Transverse colon (tissue), 4 donors: ENCODE measurements around the gene KCNG4. TPM values are rescaled to one million over a fixed set of nuclear protein-coding genes. Genes with fewer than 3 reads are reported as not detected.

ENCODE experiments used
- DNase-seq: peaks from one replicate; pipeline ENCODE4 v3.0.0-alpha.2; 2019
- H3K27ac ChIP-seq, 4 donors: fragments of 200-600 bp; sonication (generic); 2 replicates each; pipeline ENCODE4 v1.5.1; 2016 to 2018; ENCODE audit warnings: inconsistent platforms in 4 of 4
- H3K27me3 ChIP-seq: fragments of 200-600 bp; sonication (generic); 2 replicates; pipeline ENCODE4 v1.5.1; 2017; ENCODE audit warnings: inconsistent platforms
- H3K36me3 ChIP-seq, 4 donors: fragments of 200-600 bp; sonication (generic); 2 replicates each; pipeline ENCODE4 v1.5.1; 2017 to 2019; ENCODE audit warnings: inconsistent platforms in 4 of 4
- H3K4me1 ChIP-seq, 4 donors: fragments of 200-600 bp; sonication (generic); 2 replicates each; pipeline ENCODE4 v1.5.1; 2017 to 2020; ENCODE audit warnings: inconsistent platforms in 4 of 4
- H3K4me3 ChIP-seq, 4 donors: fragments of 200-600 bp; sonication (generic); 1 replicate in 1 of 4; 2 replicates in 3 of 4; pipeline versions ENCODE4 v1.5.1 to v1.6.1; 2017 to 2019; ENCODE audit warnings: inconsistent platforms in 4 of 4
- H3K9me3 ChIP-seq, 2 donors: fragments of 200-600 bp; sonication (generic); 2 replicates each; pipeline ENCODE4 v1.5.1; 2017 to 2019; ENCODE audit warnings: inconsistent platforms in 2 of 2
- EP300 ChIP-seq: sonication (generic); formaldehyde crosslinking; IDR thresholded peaks from one replicate; pipeline ENCODE4 v1.6.1; 2017; ENCODE audit warnings: antibody characterized with exemption, low read depth
- POLR2A ChIP-seq: fragments of 450-650 bp; IDR thresholded peaks from one replicate; pipeline ENCODE4 v1.6.1; 2016; ENCODE audit warnings: antibody characterized with exemption, mild to moderate bottlenecking, moderate library complexity
- POLR2AphosphoS5 ChIP-seq, 3 donors: sonication (generic); formaldehyde crosslinking; IDR thresholded peaks; one replicate each; pipeline ENCODE4 v1.6.1; 2016; ENCODE audit warnings: antibody characterized with exemption in 3 of 3
- WGBS, 2 donors: methylation state at CpG; one replicate each; pipeline ENCODE4 v1.1.5; 2018; ENCODE audit warnings: low coverage in 1 of 2; 5-methylcytosine and 5-hydroxymethylcytosine counted together
- in situ Hi-C, 4 donors: fragments of 200-750 bp; cut with MboI; loops; one replicate each; pipeline versions ENCODE4 v1.15.0 to v1.15.1; 2017; ENCODE audit warnings: low sequenced_read_pairs in 3 of 4, low pct_ligation_motif_present in 1 of 4, low pct_unique_long_range_greater_than_20kb in 1 of 4
- intact Hi-C: fragments of 100-400 bp; cut with DNase I; formaldehyde crosslinking; loops from one replicate; pipeline ENCODE4 v1.15.1; 2023; ENCODE audit warnings: low total_unique reads
- total RNA-seq, 4 donors: library from RNA; depleted of rRNA; stranded (reverse); fragments of >200 nt; gene quantifications; one replicate each; pipeline ENCODE4 v1.1.0, GENCODE V29; 2016
- TF ChIP-seq, protein P1 (sequence below), 5 experiments: fragments of 200-600 bp in 3 of 5; fragments of 450-650 bp in 2 of 5; sonication (generic) in 3 of 5; IDR thresholded peaks; 1 replicate in 2 of 5; 2 replicates in 3 of 5; pipeline ENCODE4 v1.5.1; 2016 to 2017; ENCODE audit warnings: antibody characterized with exemption in 5 of 5, inconsistent platforms in 3 of 5, mild to moderate bottlenecking in 2 of 5, moderate library complexity in 1 of 5

Gene KCNG4
- total RNA-seq, 4 donors from 2014 or later = not detected

DNA sequence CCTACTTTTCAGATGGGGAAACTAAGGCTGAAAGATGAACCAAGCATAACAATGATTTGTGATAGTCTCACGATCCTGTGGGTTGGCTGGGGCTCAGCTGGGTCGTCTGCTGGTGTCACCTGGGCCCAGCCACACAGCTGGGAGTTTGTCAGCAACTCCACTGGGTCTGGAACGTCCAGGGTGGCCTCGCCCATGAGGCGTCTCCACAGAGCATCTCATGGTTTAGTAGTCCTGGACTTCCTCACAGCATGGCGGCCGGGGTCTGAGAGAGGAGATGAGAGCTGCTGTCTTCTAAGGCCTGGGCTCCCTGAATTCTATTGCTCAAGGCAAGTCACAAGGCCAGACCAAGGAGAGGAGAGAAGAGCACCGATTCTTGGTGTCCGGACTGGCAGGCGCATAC lies 30.7 kb upstream of the KCNG4 start:
- in situ Hi-C loops = loop anchor here in 3 of 4 donors (10.0 kb wide), 2 partner anchors 204 to 214 kb away; no protein-coding TSS in a partner anchor
- no peaks in the 10 kb centered on the region for H3K4me1 ChIP-seq
- TF ChIP-seq, protein P1, sequence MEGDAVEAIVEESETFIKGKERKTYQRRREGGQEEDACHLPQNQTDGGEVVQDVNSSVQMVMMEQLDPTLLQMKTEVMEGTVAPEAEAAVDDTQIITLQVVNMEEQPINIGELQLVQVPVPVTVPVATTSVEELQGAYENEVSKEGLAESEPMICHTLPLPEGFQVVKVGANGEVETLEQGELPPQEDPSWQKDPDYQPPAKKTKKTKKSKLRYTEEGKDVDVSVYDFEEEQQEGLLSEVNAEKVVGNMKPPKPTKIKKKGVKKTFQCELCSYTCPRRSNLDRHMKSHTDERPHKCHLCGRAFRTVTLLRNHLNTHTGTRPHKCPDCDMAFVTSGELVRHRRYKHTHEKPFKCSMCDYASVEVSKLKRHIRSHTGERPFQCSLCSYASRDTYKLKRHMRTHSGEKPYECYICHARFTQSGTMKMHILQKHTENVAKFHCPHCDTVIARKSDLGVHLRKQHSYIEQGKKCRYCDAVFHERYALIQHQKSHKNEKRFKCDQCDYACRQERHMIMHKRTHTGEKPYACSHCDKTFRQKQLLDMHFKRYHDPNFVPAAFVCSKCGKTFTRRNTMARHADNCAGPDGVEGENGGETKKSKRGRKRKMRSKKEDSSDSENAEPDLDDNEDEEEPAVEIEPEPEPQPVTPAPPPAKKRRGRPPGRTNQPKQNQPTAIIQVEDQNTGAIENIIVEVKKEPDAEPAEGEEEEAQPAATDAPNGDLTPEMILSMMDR (IDR thresholded peaks at IDR 0.05) = no peak
- no peak for TF ChIP-seq EP300
- TF ChIP-seq POLR2A = no peak
- no peak for TF ChIP-seq POLR2AphosphoS5 (IDR thresholded peaks at IDR 0.05)
- H3K27ac ChIP-seq = no peak overlapping the region
- no peaks in the 10 kb centered on the region for H3K36me3 ChIP-seq
- H3K27me3 ChIP-seq = no peaks in the 10 kb centered on the region
- 40 to 91% methylated on average over 1 to 10 of the region's 10 CpGs for WGBS, 2 donors
- no peak for DNase-seq
- H3K4me3 ChIP-seq = no peak overlapping the region
- intact Hi-C loops = loop anchor here (10.0 kb wide), 1 partner anchor 214 kb away; no protein-coding TSS in a partner anchor
- H3K9me3 ChIP-seq = no peaks in the 10 kb centered on the region

DNA sequence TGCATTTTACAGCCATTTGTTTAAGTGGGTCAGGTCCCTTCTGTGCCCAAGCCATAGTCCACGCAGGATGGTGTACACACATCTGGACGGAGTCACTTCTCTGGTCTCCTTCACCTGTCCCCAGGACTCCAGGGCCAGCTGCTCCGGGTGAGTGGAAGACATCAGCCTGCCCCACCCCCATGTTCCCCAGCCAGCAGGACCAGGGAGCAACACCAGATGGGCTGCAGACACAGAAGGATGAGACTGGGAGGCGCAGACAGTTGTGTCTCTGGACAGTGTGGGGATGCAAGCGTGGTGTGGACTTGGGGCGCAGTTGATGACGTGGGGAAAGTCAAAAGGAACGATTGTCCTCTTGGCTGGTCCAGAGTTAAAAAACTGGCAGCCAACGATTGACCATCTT lies 30.3 kb upstream of the KCNG4 start:
- in situ Hi-C loops (loop anchor here in 3 of 4 donors (10.0 kb wide), 2 partner anchors 205 to 215 kb away; no protein-coding TSS in a partner anchor), intact Hi-C loops (loop anchor here (10.0 kb wide), 1 partner anchor 215 kb away; no protein-coding TSS in a partner anchor)
- DNase-seq = no peak
- H3K4me3 ChIP-seq = no peak overlapping the region
- TF ChIP-seq POLR2A = no peak
- TF ChIP-seq EP300 = no peak
- TF ChIP-seq, protein P1 (IDR thresholded peaks at IDR 0.05) = no peak
- TF ChIP-seq POLR2AphosphoS5 (IDR thresholded peaks at IDR 0.05) = no peak
- H3K9me3 ChIP-seq = no peaks in the 10 kb centered on the region
- 82 to 87% methylated on average over 3 to 9 of the region's 9 CpGs for WGBS, 2 donors
- no peak overlapping the region for H3K27ac ChIP-seq
- no peaks in the 10 kb centered on the region for H3K27me3 ChIP-seq
- H3K36me3 ChIP-seq = no peaks in the 10 kb centered on the region
- H3K4me1 ChIP-seq = no peaks in the 10 kb centered on the region

DNA sequence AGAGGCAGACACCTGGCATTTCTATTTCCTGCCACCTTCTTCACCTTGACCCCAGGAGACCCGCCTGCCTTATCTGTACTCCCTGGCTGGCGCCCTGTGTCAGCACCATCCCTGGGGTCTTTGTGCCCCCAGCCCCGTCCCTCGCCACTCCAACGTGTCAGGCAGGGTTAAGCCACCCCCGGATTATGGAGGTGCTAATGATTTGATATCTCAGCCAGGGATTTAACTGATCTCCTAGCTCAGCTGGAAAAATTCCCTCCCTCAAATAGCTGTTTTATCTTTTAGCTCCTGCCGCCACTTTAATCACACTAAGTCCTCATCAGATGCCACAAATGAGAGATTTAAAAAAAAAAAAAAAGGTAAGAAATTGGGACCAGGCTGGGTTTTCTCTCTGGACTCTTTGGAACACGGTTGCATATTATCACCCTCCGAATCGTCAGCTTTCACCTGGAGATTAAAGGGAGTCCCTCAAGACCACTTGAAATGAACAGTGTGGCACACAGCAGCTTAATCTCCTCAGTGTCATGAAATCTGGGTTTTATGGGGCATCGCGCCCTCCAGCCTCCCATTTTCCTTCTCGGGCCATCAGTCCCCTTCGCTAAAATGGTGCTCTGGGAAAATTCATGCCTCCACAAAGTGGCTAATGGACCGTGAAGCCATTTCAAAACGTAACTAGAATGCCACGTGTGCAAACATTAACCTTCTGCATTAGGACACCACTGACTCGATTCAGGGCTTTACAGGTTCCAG lies 28.7 kb upstream of the KCNG4 start:
- in situ Hi-C loops (no loop called here), intact Hi-C loops (no loop called here)
- no peak for DNase-seq
- no peak overlapping the region for H3K27ac ChIP-seq
- no peak overlapping the region for H3K4me3 ChIP-seq
- H3K4me1 ChIP-seq = no peaks in the 10 kb centered on the region
- H3K36me3 ChIP-seq = no peaks in the 10 kb centered on the region
- no peaks in the 10 kb centered on the region for H3K9me3 ChIP-seq
- WGBS, 2 donors = 60 to 68% methylated on average over 9 to 18 of the region's 18 CpGs
- no peaks in the 10 kb centered on the region for H3K27me3 ChIP-seq
- no peak for TF ChIP-seq POLR2AphosphoS5 (IDR thresholded peaks at IDR 0.05)
- no peak for TF ChIP-seq EP300
- TF ChIP-seq, protein P1 (IDR thresholded peaks at IDR 0.05) = no peak
- no peak for TF ChIP-seq POLR2A

DNA sequence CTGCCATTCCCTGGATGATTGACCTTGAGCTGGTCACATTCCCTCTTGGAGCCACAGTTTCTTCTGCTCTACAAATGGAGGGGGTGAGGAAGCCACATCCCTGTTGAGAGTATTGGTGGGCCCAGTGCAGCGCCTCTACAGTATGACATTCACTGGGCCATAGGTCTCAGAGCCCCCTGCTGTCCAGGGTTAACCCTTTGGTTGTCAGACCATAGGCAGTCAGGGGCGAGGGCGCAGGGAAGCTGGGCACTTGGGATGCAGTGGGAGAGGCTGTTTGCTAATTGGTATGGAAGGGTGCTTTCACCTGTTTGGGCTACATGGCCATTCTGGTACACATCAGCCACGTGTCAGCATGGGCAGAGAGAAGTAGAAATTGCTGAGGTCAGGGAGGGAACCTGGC lies 27.6 kb upstream of the KCNG4 start:
- Histone ChIP-seq H3K9me3 (no peaks in the 10 kb centered on the region), H3K36me3 (no peaks in the 10 kb centered on the region), H3K27ac (no peak overlapping the region), H3K4me1 (no peaks in the 10 kb centered on the region), H3K27me3 (no peaks in the 10 kb centered on the region), H3K4me3 (no peak overlapping the region)
- no peak for DNase-seq
- in situ Hi-C loops (no loop called here), intact Hi-C loops (no loop called here)
- no peak for TF ChIP-seq POLR2A
- TF ChIP-seq, protein P1 (IDR thresholded peaks at IDR 0.05) = no peak
- TF ChIP-seq EP300 = no peak
- TF ChIP-seq POLR2AphosphoS5 (IDR thresholded peaks at IDR 0.05) = no peak
- WGBS, 2 donors = 81% methylated on average over 3 of the region's 4 CpGs; no CpG with 5 or more reads in 1 of the 2 donors
